K562 (cell line): ENCODE measurements around the gene OR10W1. TPM values are rescaled to one million over a fixed set of nuclear protein-coding genes. Genes with fewer than 3 reads are reported as not detected.
A peak's percentile ranks its signal among the peaks of the same experiment; 100 is the strongest.

Experiments
- ATAC-seq: fragments of 200-7000 bp; cut with Tn5 transposase; 3 replicates; pipeline ENCODE4 v1.9.1; 2020; ENCODE audit warnings: moderate library complexity
- BruUV-seq: library from RNA; stranded (reverse); fragments of 400-500 nt; replicated peaks from 2 replicates; lab custom pipeline; 2021; lab: Mats Ljungman, UMichigan
- CTCF ChIA-PET: fragments of 300-600 bp; formaldehyde crosslinking; extraction: SDS; loops from one replicate; lab custom pipeline; 2021; ENCODE audit warnings: low intra/inter-chr PET ratio; lab: Yijun Ruan, JAX
- POLR2A ChIA-PET: fragments of 300-600, 350-650 bp; sonication (Branson Sonifier 250); formaldehyde crosslinking; extraction: SDS; loops from one replicate; lab custom pipeline; 2021; ENCODE audit warnings: antibody characterized with exemption, inconsistent platforms; lab: Yijun Ruan, JAX
- DNase-seq, 4 experiments: peaks; one replicate each; pipeline versions ENCODE4 v3.0.0 to v3.0.0-alpha.2; 2011 to 2018; ENCODE audit warnings: low spot score in 3 of 4, mixed read lengths in 3 of 4; ENCODE audit errors: extremely low read depth in 1 of 4
- FAIRE-seq: peaks from 2 replicates; lab custom pipeline; 2011; peaks lifted over from hg19 to GRCh38; lab: Jason Lieb, UNC
- H2AFZ ChIP-seq: 2 replicates; pipeline ENCODE4 v1.6.0; 2011; ENCODE audit warnings: low read depth, low read length, control low read depth, inconsistent platforms
- H3K27ac ChIP-seq: fragments of 200-600 bp; 3 replicates; pipeline ENCODE4 v1.8.0; 2011; ENCODE audit warnings: low read depth, mild to moderate bottlenecking, control low read depth, inconsistent platforms, low read length, moderate library complexity, mixed read lengths; ENCODE audit errors: extremely low read depth
- H3K27me3 ChIP-seq, 2 experiments: fragments of 300-600 bp in 1 of 2; 2 replicates in 1 of 2; 3 replicates in 1 of 2; pipeline versions ENCODE4 v1.6.0 to v1.8.0; 2011; ENCODE audit warnings: inconsistent platforms in 2 of 2, low read length in 2 of 2, mild to moderate bottlenecking in 1 of 2, mixed read lengths in 1 of 2, moderate library complexity in 1 of 2; ENCODE audit not compliant: control insufficient read depth in 2 of 2, insufficient read depth in 2 of 2
- H3K36me3 ChIP-seq: fragments of 300-600 bp; 3 replicates; pipeline ENCODE4 v1.8.0; 2011; ENCODE audit warnings: mild to moderate bottlenecking, low read length, inconsistent platforms; ENCODE audit not compliant: control insufficient read depth, insufficient read depth
- H3K4me1 ChIP-seq, 2 experiments: fragments of 200-600 bp in 1 of 2; replicated peaks in 1 of 2; 2 replicates in 1 of 2; 3 replicates in 1 of 2; pipeline versions ENCODE4 v1.5.1 to v1.8.0; 2011; ENCODE audit warnings: inconsistent platforms in 2 of 2, low read length in 2 of 2, mild to moderate bottlenecking in 1 of 2, mixed read lengths in 1 of 2, moderate library complexity in 1 of 2; ENCODE audit not compliant: control insufficient read depth in 2 of 2, insufficient read depth in 2 of 2
- H3K4me2 ChIP-seq: 2 replicates; pipeline ENCODE4 v1.6.1; 2011; ENCODE audit warnings: low read length, control low read depth, inconsistent platforms, mixed read lengths; ENCODE audit not compliant: insufficient read depth
- H3K4me3 ChIP-seq: fragments of 200-600 bp; sonication (generic), shearing (Covaris generic); 2 replicates; pipeline ENCODE4 v1.5.1; 2016; ENCODE audit warnings: control low read depth, inconsistent platforms
- H3K79me2 ChIP-seq: fragments of 200-600 bp; 3 replicates; pipeline ENCODE4 v1.8.0; 2011; ENCODE audit warnings: low read length, inconsistent platforms; ENCODE audit not compliant: control insufficient read depth, insufficient read depth
- H3K9ac ChIP-seq, 2 experiments: 2 replicates each; pipeline versions ENCODE4 v1.6.0 to v1.6.1; 2011; ENCODE audit warnings: low read depth in 2 of 2, low read length in 2 of 2, control low read depth in 1 of 2, inconsistent platforms in 1 of 2, mild to moderate bottlenecking in 1 of 2, mixed read lengths in 1 of 2; ENCODE audit not compliant: insufficient read depth in 1 of 2
- H3K9me1 ChIP-seq: one replicate; pipeline ENCODE4 v1.6.0; 2011; ENCODE audit warnings: inconsistent platforms, mild to moderate bottlenecking, low read length, moderate library complexity; ENCODE audit not compliant: control insufficient read depth, insufficient read depth
- H3K9me3 ChIP-seq: replicated peaks from 2 replicates; pipeline ENCODE4 v1.5.1; 2011; ENCODE audit warnings: low read depth, low read length, inconsistent platforms; ENCODE audit not compliant: control insufficient read depth, insufficient read depth
- H4K20me1 ChIP-seq: replicated peaks from 2 replicates; pipeline ENCODE4 v1.6.1; 2011; ENCODE audit warnings: low read length, inconsistent platforms, mixed read lengths; ENCODE audit not compliant: control insufficient read depth, insufficient read depth
- CTCF ChIP-seq, 3 experiments: IDR thresholded peaks in 2 of 3; conservative IDR thresholded peaks in 1 of 3; 2 replicates each; pipeline ENCODE4 v1.5.1; 2011 to 2012; ENCODE audit warnings: low read length in 3 of 3, mild to moderate bottlenecking in 3 of 3, control low read depth in 2 of 3, improper control_type of control experiment in 1 of 3, inconsistent platforms in 1 of 3, low read depth in 1 of 3, mixed read lengths in 1 of 3, moderate library complexity in 1 of 3; ENCODE audit not compliant: insufficient read depth in 2 of 3
- ETV6 ChIP-seq, 3 experiments: fragments of 150-350 bp in 1 of 3; sonication (generic) in 1 of 3; formaldehyde crosslinking in 1 of 3; IDR thresholded peaks; 2 replicates each; pipeline versions ENCODE4 v1.6.1 to v1.8.0; 2014 to 2022; ENCODE audit warnings: borderline replicate concordance in 2 of 3, low read depth in 2 of 3, antibody characterized with exemption in 1 of 3, low read length in 1 of 3, mild to moderate bottlenecking in 1 of 3, missing genetic modification reagents in 1 of 3
- HBP1 ChIP-seq: fragments of 450-650 bp; formaldehyde crosslinking; IDR thresholded peaks from 2 replicates; pipeline ENCODE4 v1.4.0; 2022; ENCODE audit warnings: missing genetic modification characterization
- RAD21 ChIP-seq, 2 experiments: fragments of 250-450 bp in 1 of 2; fragments of 450-650 bp in 1 of 2; sonication (Bioruptor Pico) in 1 of 2; formaldehyde crosslinking in 1 of 2; IDR thresholded peaks in 1 of 2; conservative IDR thresholded peaks in 1 of 2; 2 replicates each; pipeline versions ENCODE4 v1.4.0 to v1.8.0; 2020 to 2022; ENCODE audit warnings: mild to moderate bottlenecking in 2 of 2, moderate library complexity in 1 of 2
- SMC3 ChIP-seq: conservative IDR thresholded peaks from 2 replicates; pipeline ENCODE4 v1.6.1; 2011; ENCODE audit warnings: low read depth, low read length, improper control_type of control experiment; ENCODE audit not compliant: insufficient read depth
- WGBS: fragments of 100-300 bp; shearing (Covaris generic); methylation state at CpG from one replicate; pipeline ENCODE4 v1.1.6; 2016; ENCODE audit warnings: low coverage, mixed read lengths; ENCODE audit not compliant: insufficient coverage; ENCODE audit errors: missing lambda C conversion rate; 5-methylcytosine and 5-hydroxymethylcytosine counted together
- in situ Hi-C: fragments of 300-500 bp; cut with MboI; formaldehyde crosslinking; loops from 4 replicates; pipeline ENCODE4 v1.15.0; 2018; ENCODE audit warnings: inconsistent platforms, mixed read lengths
- intact Hi-C: fragments of 100-400 bp; cut with micrococcal nuclease; formaldehyde crosslinking; loops from 2 replicates; pipeline ENCODE4 v1.14.2; 2022
- polyA plus RNA-seq, 8 experiments: library from polyadenylated mRNA; depleted of rRNA in 4 of 8; stranded (reverse) in 5 of 8; unstranded in 3 of 8; fragments of >200 nt; fragmentation: Nextera tagmentation in 2 of 8; fragmentation: Illumina TruSeq in 1 of 8; extraction: Ambion mirVana in 2 of 8; extraction: Trizol in 1 of 8; gene quantifications; 2 replicates each; pipeline versions ENCODE4 v1.2.1 to v1.2.3, GENCODE V29; 2011 to 2014; ENCODE audit warnings: inconsistent platforms in 1 of 8, missing spikeins in 1 of 8
- total RNA-seq, 7 experiments: library from RNA; depleted of rRNA in 6 of 7; stranded (reverse); fragments of >200 nt in 6 of 7; fragmentation: Illumina TruSeq in 2 of 7; extraction: Trizol in 2 of 7; gene quantifications; 2 replicates each; pipeline versions ENCODE4 v1.2.1 to v1.2.3, GENCODE V29; 2011 to 2021; ENCODE audit warnings: low replicate concordance in 1 of 7
- TF ChIP-seq, protein P1 (sequence below), 2 experiments: fragments of 450-650 bp; formaldehyde crosslinking in 1 of 2; IDR thresholded peaks; 2 replicates each; pipeline versions ENCODE4 v1.4.0 to v1.6.1; 2014 to 2020; ENCODE audit warnings: mild to moderate bottlenecking in 2 of 2, borderline replicate concordance in 1 of 2, low read depth in 1 of 2

Gene OR10W1
- total and polyA plus RNA-seq, 9 of the 15 experiments (the other 6 are each of a cell fraction or from before 2014, with no cell fraction given): not detected

GRCh38 chr11:58286249-58286648, 18.2 kb upstream of the OR10W1 start:
- in situ Hi-C loops (no loop called here), intact Hi-C loops (no loop called here)
- WGBS: 0% methylated on average over 1 of the region's 1 CpG
- no TSS peak for BruUV-seq
- H3K9me1 ChIP-seq: no peaks in the 10 kb centered on the region
- H4K20me1 ChIP-seq: no peaks in the 10 kb centered on the region
- H3K36me3 ChIP-seq: no peaks in the 10 kb centered on the region
- H3K9me3 ChIP-seq: no peaks in the 10 kb centered on the region
- H2AFZ ChIP-seq: no peak overlapping the region
- ChIA-PET CTCF (no interaction called here), POLR2A (no interaction called here)
- no peak overlapping the region for H3K27ac ChIP-seq
- H3K9ac ChIP-seq: no peak overlapping the region
- H3K4me1 ChIP-seq: no peaks in the 10 kb centered on the region
- H3K4me2 ChIP-seq: no peak overlapping the region
- TF ChIP-seq, protein P1, sequence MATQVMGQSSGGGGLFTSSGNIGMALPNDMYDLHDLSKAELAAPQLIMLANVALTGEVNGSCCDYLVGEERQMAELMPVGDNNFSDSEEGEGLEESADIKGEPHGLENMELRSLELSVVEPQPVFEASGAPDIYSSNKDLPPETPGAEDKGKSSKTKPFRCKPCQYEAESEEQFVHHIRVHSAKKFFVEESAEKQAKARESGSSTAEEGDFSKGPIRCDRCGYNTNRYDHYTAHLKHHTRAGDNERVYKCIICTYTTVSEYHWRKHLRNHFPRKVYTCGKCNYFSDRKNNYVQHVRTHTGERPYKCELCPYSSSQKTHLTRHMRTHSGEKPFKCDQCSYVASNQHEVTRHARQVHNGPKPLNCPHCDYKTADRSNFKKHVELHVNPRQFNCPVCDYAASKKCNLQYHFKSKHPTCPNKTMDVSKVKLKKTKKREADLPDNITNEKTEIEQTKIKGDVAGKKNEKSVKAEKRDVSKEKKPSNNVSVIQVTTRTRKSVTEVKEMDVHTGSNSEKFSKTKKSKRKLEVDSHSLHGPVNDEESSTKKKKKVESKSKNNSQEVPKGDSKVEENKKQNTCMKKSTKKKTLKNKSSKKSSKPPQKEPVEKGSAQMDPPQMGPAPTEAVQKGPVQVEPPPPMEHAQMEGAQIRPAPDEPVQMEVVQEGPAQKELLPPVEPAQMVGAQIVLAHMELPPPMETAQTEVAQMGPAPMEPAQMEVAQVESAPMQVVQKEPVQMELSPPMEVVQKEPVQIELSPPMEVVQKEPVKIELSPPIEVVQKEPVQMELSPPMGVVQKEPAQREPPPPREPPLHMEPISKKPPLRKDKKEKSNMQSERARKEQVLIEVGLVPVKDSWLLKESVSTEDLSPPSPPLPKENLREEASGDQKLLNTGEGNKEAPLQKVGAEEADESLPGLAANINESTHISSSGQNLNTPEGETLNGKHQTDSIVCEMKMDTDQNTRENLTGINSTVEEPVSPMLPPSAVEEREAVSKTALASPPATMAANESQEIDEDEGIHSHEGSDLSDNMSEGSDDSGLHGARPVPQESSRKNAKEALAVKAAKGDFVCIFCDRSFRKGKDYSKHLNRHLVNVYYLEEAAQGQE (IDR thresholded peaks at IDR 0.05; ENCODE audit: borderline replicate concordance): peak; percentile 8; the same call in 1 of the 2 replicates
- TF ChIP-seq, protein P1 (CRISPR knock-in tag; IDR thresholded peaks at IDR 0.05; ENCODE audit: low read depth): no peak
- TF ChIP-seq SMC3 (0 out of 2 replicates have a peak, but pooled peaks have one; percentile 22), HBP1 (CRISPR knock-in tag) (no peak), ETV6 (IDR thresholded peaks at IDR 0.05; ENCODE audit: borderline replicate concordance in 1 of 2, low read depth in 2 of 2, low read length in 1 of 2) (no peak), ETV6 (CRISPR knock-in tag; IDR thresholded peaks at IDR 0.05; ENCODE audit: borderline replicate concordance) (no peak), RAD21 (CRISPR knock-in tag; conservative IDR thresholded peaks at IDR 0.05 in 1 of 2, IDR thresholded peaks at IDR 0.05 in 1 of 2) (peak; percentile 28 to 45; a peak in 3 of 4 replicates), CTCF (IDR thresholded peaks at IDR 0.05 in 2 of 3, conservative IDR thresholded peaks at IDR 0.05 in 1 of 3; ENCODE audit: insufficient read depth in 2 of 3, low read depth in 1 of 3, low read length in 3 of 3) (peak; percentile 25 to 46 (median 33); a peak in 3 of 6 replicates)
- DNase-seq (peak in 3 of 4 experiments; percentile 7 to 16 (median 9)), FAIRE-seq (no peak), ATAC-seq (peak; percentile 82)
- no peaks in the 10 kb centered on the region for H3K79me2 ChIP-seq
- no peak overlapping the region for H3K4me3 ChIP-seq
- no peaks in the 10 kb centered on the region for H3K27me3 ChIP-seq
